Caco-2 (cell line): ENCODE results near the gene GRXCR2. TPM values are rescaled to one million over a fixed set of nuclear protein-coding genes. Genes with fewer than 3 reads are reported as not detected.

ENCODE experiments used
- BruUV-seq: library from RNA; stranded (reverse); fragments of 400-500 nt; replicated peaks from 2 replicates; lab custom pipeline; 2021; lab: Mats Ljungman, UMichigan
- CTCF ChIA-PET: fragments of 300-600 bp; sonication (Branson Sonifier 250); formaldehyde crosslinking; loops from one replicate; lab custom pipeline; 2022; ENCODE audit warnings: antibody characterized with exemption; lab: Charles Lee
- POLR2A ChIA-PET: fragments of 300-600 bp; sonication (Branson Sonifier 250); formaldehyde crosslinking; loops from one replicate; lab custom pipeline; 2022; ENCODE audit warnings: antibody characterized with exemption; lab: Charles Lee
- DNase-seq, 2 experiments: peaks; one replicate each; pipeline versions ENCODE4 v3.0.0 to v3.0.0-alpha.2; 2020 to 2022
- H3K27me3 ChIP-seq: replicated peaks from 2 replicates; pipeline ENCODE4 v1.6.0; 2011; ENCODE audit warnings: low read length; ENCODE audit not compliant: control insufficient read depth, insufficient read depth
- H3K36me3 ChIP-seq: 2 replicates; pipeline ENCODE4 v1.5.1; 2011; ENCODE audit warnings: low read length; ENCODE audit not compliant: control insufficient read depth, insufficient read depth
- H3K4me1 ChIP-seq: fragments of 250-450 bp; sonication (Bioruptor Pico); 2 replicates; pipeline ENCODE4 v1.5.1; 2020; ENCODE audit warnings: mild to moderate bottlenecking
- H3K4me3 ChIP-seq: 2 replicates; pipeline ENCODE4 v1.5.1; 2011; ENCODE audit warnings: low read depth, mild to moderate bottlenecking, control low read depth, low read length
- H3K9me3 ChIP-seq: fragments of 250-450 bp; sonication (Bioruptor Pico); 2 replicates; pipeline ENCODE4 v1.5.1; 2020; ENCODE audit warnings: mild to moderate bottlenecking, moderate library complexity
- H3K27ac Mint-ChIP-seq: one replicate; pipeline ENCODE4 v1.8.0; 2022; ENCODE audit warnings: mixed read lengths; ENCODE audit not compliant: unreplicated experiment
- H3K27me3 Mint-ChIP-seq: one replicate; pipeline ENCODE4 v1.8.0; 2022; ENCODE audit warnings: mixed read lengths; ENCODE audit not compliant: insufficient read depth, unreplicated experiment
- H3K36me3 Mint-ChIP-seq: one replicate; pipeline ENCODE4 v1.8.0; 2022; ENCODE audit warnings: mild to moderate bottlenecking, mixed read lengths; ENCODE audit not compliant: insufficient read depth, unreplicated experiment
- H3K4me1 Mint-ChIP-seq: one replicate; pipeline ENCODE4 v1.8.0; 2022; ENCODE audit warnings: low read depth, mixed read lengths; ENCODE audit not compliant: unreplicated experiment
- H3K4me3 Mint-ChIP-seq: one replicate; pipeline ENCODE4 v1.8.0; 2022; ENCODE audit warnings: mild to moderate bottlenecking, moderate library complexity, mixed read lengths; ENCODE audit not compliant: unreplicated experiment
- H3K9me3 Mint-ChIP-seq: one replicate; pipeline ENCODE4 v1.8.0; 2022; ENCODE audit warnings: mixed read lengths; ENCODE audit not compliant: unreplicated experiment
- CTCF ChIP-seq, 2 experiments: fragments of 200-600 bp in 1 of 2; IDR thresholded peaks; 1 replicate in 1 of 2; 2 replicates in 1 of 2; pipeline versions ENCODE4 v1.5.1 to v1.8.0; 2011 to 2022; ENCODE audit warnings: antibody characterized with exemption in 1 of 2, control low read depth in 1 of 2, inconsistent platforms in 1 of 2, low read depth in 1 of 2, low read length in 1 of 2, mild to moderate bottlenecking in 1 of 2, moderate library complexity in 1 of 2; ENCODE audit not compliant: insufficient read depth in 1 of 2, severe bottlenecking in 1 of 2, unreplicated experiment in 1 of 2
- intact Hi-C: fragments of 100-400 bp; cut with micrococcal nuclease; formaldehyde crosslinking; loops from one replicate; pipeline ENCODE4 v1.10.0; 2022; ENCODE audit not compliant: unreplicated experiment
- total RNA-seq: library from RNA; stranded (reverse); gene quantifications from 2 replicates; pipeline ENCODE4 v1.2.3, GENCODE V29; 2022

The GRXCR2 gene
- total RNA-seq, 1 experiment from 2014 or later = not detected

- H3K4me3 ChIP-seq = no peak overlapping the region
- no peaks in the 10 kb centered on the region for H3K4me1 ChIP-seq
- no peaks in the 10 kb centered on the region for H3K36me3 ChIP-seq
- intact Hi-C loops = loop anchor here (1.0 to 10.0 kb wide), 5 partner anchors 10 to 1621 kb away; partner anchors contain the start of gene PRELID2
- Mint-ChIP-seq H3K4me1 (peaks cover 16% of the 10 kb centered on the region), H3K27ac (no peak overlapping the region), H3K4me3 (no peak overlapping the region), H3K36me3 (peaks cover 6% of the 10 kb centered on the region), H3K27me3 (no peaks in the 10 kb centered on the region), H3K9me3 (no peaks in the 10 kb centered on the region)
- H3K27me3 ChIP-seq = no peaks in the 10 kb centered on the region
- DNase-seq = peak in 1 of 2 experiments; percentile 45
- ChIA-PET POLR2A (no interaction called here), CTCF (interaction anchor here (0.9 to 1.5 kb wide), 5 partner anchors 9 to 144 kb away, joined by 3 to 10 read pairs (median 7); partner anchors contain the start of gene PRELID2)
- BruUV-seq = no TSS peak
- peak; percentile 77 to 94 for TF ChIP-seq CTCF (IDR thresholded peaks at IDR 0.05; ENCODE audit: insufficient read depth in 1 of 2, low read depth in 1 of 2, low read length in 1 of 2, severe bottlenecking in 1 of 2, unreplicated experiment in 1 of 2)
- H3K9me3 ChIP-seq = no peaks in the 10 kb centered on the region
These were observed 47.0 kb downstream of the GRXCR2 start for GRCh38 chr5:145825751-145826180.

- H3K4me1 Mint-ChIP-seq = peaks cover 12% of the 10 kb centered on the region
- no peaks in the 10 kb centered on the region for H3K27me3 ChIP-seq
- H3K36me3 ChIP-seq = no peaks in the 10 kb centered on the region
- H3K9me3 ChIP-seq = no peaks in the 10 kb centered on the region
- H3K36me3 Mint-ChIP-seq = peaks cover 6% of the 10 kb centered on the region
- H3K4me3 Mint-ChIP-seq = no peak overlapping the region
- intact Hi-C loops = loop anchor here (10.0 kb wide), 1 partner anchor 1619 kb away; no protein-coding TSS in a partner anchor
- CTCF ChIA-PET = interaction anchor here (0.6 kb wide), 1 partner anchor 35 kb away, joined by 3 read pairs; no protein-coding TSS in a partner anchor
- H3K4me1 ChIP-seq = no peaks in the 10 kb centered on the region
- H3K4me3 ChIP-seq = no peak overlapping the region
- no TSS peak for BruUV-seq
- no peak for TF ChIP-seq CTCF (IDR thresholded peaks at IDR 0.05; ENCODE audit: insufficient read depth in 1 of 2, low read depth in 1 of 2, low read length in 1 of 2, severe bottlenecking in 1 of 2, unreplicated experiment in 1 of 2)
- no peak for DNase-seq
- H3K27ac Mint-ChIP-seq = no peak overlapping the region
- H3K9me3 Mint-ChIP-seq = no peaks in the 10 kb centered on the region
- POLR2A ChIA-PET = no interaction called here
- H3K27me3 Mint-ChIP-seq = no peaks in the 10 kb centered on the region
These were observed 48.8 kb downstream of the GRXCR2 start for GRCh38 chr5:145824040-145824439.

GRCh38 chr5:145818604-145819003 lies 54.2 kb downstream of the GRXCR2 start:
- ChIA-PET POLR2A (no interaction called here), CTCF (no interaction called here)
- intact Hi-C loops = no loop called here
- Mint-ChIP-seq H3K27ac (no peak overlapping the region), H3K36me3 (peaks cover 6% of the 10 kb centered on the region), H3K27me3 (no peaks in the 10 kb centered on the region), H3K4me3 (no peak overlapping the region), H3K9me3 (no peaks in the 10 kb centered on the region), H3K4me1 (no peaks in the 10 kb centered on the region)
- no peak for DNase-seq
- Histone ChIP-seq H3K36me3 (no peaks in the 10 kb centered on the region; the same call in 1 of the 2 replicates), H3K4me1 (no peaks in the 10 kb centered on the region), H3K4me3 (no peak overlapping the region), H3K27me3 (no peaks in the 10 kb centered on the region), H3K9me3 (no peaks in the 10 kb centered on the region)
- no TSS peak for BruUV-seq
- no peak for TF ChIP-seq CTCF (IDR thresholded peaks at IDR 0.05; ENCODE audit: insufficient read depth in 1 of 2, low read depth in 1 of 2, low read length in 1 of 2, severe bottlenecking in 1 of 2, unreplicated experiment in 1 of 2)
